HUES48 (cell line): ENCODE results near the gene NR3C1.

ENCODE experiments used
- H3K27ac ChIP-seq: one replicate; pipeline ENCODE4 v1.7.0; 2013; ENCODE audit warnings: low read depth, low read length, inconsistent platforms
- H3K27me3 ChIP-seq: 2 replicates; pipeline ENCODE4 v1.6.1; 2013; ENCODE audit warnings: mild to moderate bottlenecking, low read length; ENCODE audit not compliant: control insufficient read depth, insufficient read depth
- H3K36me3 ChIP-seq: 2 replicates; pipeline ENCODE4 v1.6.1; 2013; ENCODE audit warnings: low read length; ENCODE audit not compliant: control insufficient read depth, insufficient read depth
- H3K4me1 ChIP-seq: 2 replicates; pipeline ENCODE4 v1.6.1; 2013; ENCODE audit warnings: mild to moderate bottlenecking, low read length; ENCODE audit not compliant: control insufficient read depth, insufficient read depth
- H3K4me3 ChIP-seq: 2 replicates; pipeline ENCODE4 v1.5.1; 2013; ENCODE audit warnings: mild to moderate bottlenecking, low read depth, low read length
- H3K9ac ChIP-seq: 2 replicates; pipeline ENCODE4 v1.6.1; 2013; ENCODE audit warnings: mild to moderate bottlenecking, low read depth, low read length, moderate library complexity
- H3K9me3 ChIP-seq: 2 replicates; pipeline ENCODE4 v1.6.1; 2013; ENCODE audit warnings: low read length; ENCODE audit not compliant: control insufficient read depth, insufficient read depth

NR3C1 gene

GRCh38 chr5:143397302-143398052, 6.0 kb downstream of the NR3C1 start:
- Histone ChIP-seq H3K27me3 (peaks cover 25% of the 10 kb centered on the region), H3K9ac (no peak overlapping the region), H3K36me3 (no peaks in the 10 kb centered on the region), H3K27ac (peak overlapping the region; percentile 83), H3K9me3 (no peaks in the 10 kb centered on the region), H3K4me3 (peak overlapping the region; percentile 1; the same call in 1 of the 2 replicates), H3K4me1 (peaks cover 85% of the 10 kb centered on the region)

- H3K9ac ChIP-seq: no peak overlapping the region
These were observed 7.0 kb downstream of the NR3C1 start for GRCh38 chr5:143396353-143396940.

GRCh38 chr5:143395638-143396352, 7.7 kb downstream of the NR3C1 start:
- H3K9ac ChIP-seq: no peak overlapping the region

More at GRCh38 chr5:143396353-143396940, 7.0 kb downstream of the NR3C1 start:
- H3K9me3 ChIP-seq: no peaks in the 10 kb centered on the region
- H3K27me3 ChIP-seq: peaks cover 14% of the 10 kb centered on the region
- no peak overlapping the region for H3K4me3 ChIP-seq
- H3K27ac ChIP-seq: peak overlapping the region; percentile 83
- no peaks in the 10 kb centered on the region for H3K36me3 ChIP-seq
- peaks cover 76% of the 10 kb centered on the region for H3K4me1 ChIP-seq

GRCh38 chr5:143393524-143393923, 10.0 kb downstream of the NR3C1 start:
- H3K4me1 ChIP-seq: peaks cover 49% of the 10 kb centered on the region
- no peaks in the 10 kb centered on the region for H3K36me3 ChIP-seq
- H3K9me3 ChIP-seq: no peaks in the 10 kb centered on the region
- H3K4me3 ChIP-seq: no peak overlapping the region
- H3K27me3 ChIP-seq: no peaks in the 10 kb centered on the region
- H3K9ac ChIP-seq: no peak overlapping the region
- H3K27ac ChIP-seq: no peak overlapping the region

More at GRCh38 chr5:143395638-143396352, 7.7 kb downstream of the NR3C1 start:
- peaks cover 70% of the 10 kb centered on the region for H3K4me1 ChIP-seq
- peaks cover 8% of the 10 kb centered on the region; the same call in 1 of the 2 replicates for H3K27me3 ChIP-seq
- peak overlapping the region; percentile 37 for H3K27ac ChIP-seq
- H3K36me3 ChIP-seq: no peaks in the 10 kb centered on the region
- no peaks in the 10 kb centered on the region for H3K9me3 ChIP-seq
- no peak overlapping the region for H3K4me3 ChIP-seq

- Histone ChIP-seq H3K27me3 (no peaks in the 10 kb centered on the region), H3K4me1 (peaks cover 23% of the 10 kb centered on the region), H3K4me3 (no peak overlapping the region), H3K36me3 (no peaks in the 10 kb centered on the region), H3K9ac (no peak overlapping the region), H3K9me3 (peaks cover 10% of the 10 kb centered on the region; the same call in 1 of the 2 replicates), H3K27ac (no peak overlapping the region)
These were observed 12.5 kb downstream of the NR3C1 start for GRCh38 chr5:143390941-143391340.

- Histone ChIP-seq H3K4me1 (peaks cover 16% of the 10 kb centered on the region), H3K36me3 (no peaks in the 10 kb centered on the region), H3K27me3 (no peaks in the 10 kb centered on the region), H3K27ac (no peak overlapping the region), H3K4me3 (no peak overlapping the region), H3K9me3 (peaks cover 16% of the 10 kb centered on the region; the same call in 1 of the 2 replicates), H3K9ac (no peak overlapping the region)
These were observed 13.2 kb downstream of the NR3C1 start for GRCh38 chr5:143390258-143390657.

- H3K4me3 ChIP-seq: no peak overlapping the region
- no peaks in the 10 kb centered on the region for H3K36me3 ChIP-seq
- no peak overlapping the region for H3K9ac ChIP-seq
- H3K27ac ChIP-seq: no peak overlapping the region
- H3K9me3 ChIP-seq: peaks cover 28% of the 10 kb centered on the region
- no peaks in the 10 kb centered on the region; the same call in 1 of the 2 replicates for H3K4me1 ChIP-seq
- 0 out of 2 replicates have a peak, but pooled peaks cover 3% of the 10 kb centered on the region for H3K27me3 ChIP-seq
These were observed 16.8 kb downstream of the NR3C1 start for GRCh38 chr5:143386725-143387124.

GRCh38 chr5:143384865-143385657, 18.4 kb downstream of the NR3C1 start:
- H3K9me3 ChIP-seq: peaks cover 28% of the 10 kb centered on the region
- no peak overlapping the region for H3K4me3 ChIP-seq
- H3K27ac ChIP-seq: no peak overlapping the region
- no peak overlapping the region for H3K9ac ChIP-seq
- H3K4me1 ChIP-seq: no peaks in the 10 kb centered on the region
- no peaks in the 10 kb centered on the region for H3K36me3 ChIP-seq
- 0 out of 2 replicates have a peak, but pooled peaks cover 3% of the 10 kb centered on the region for H3K27me3 ChIP-seq

- no peak overlapping the region for H3K4me3 ChIP-seq
- H3K27me3 ChIP-seq: 0 out of 2 replicates have a peak, but pooled peaks cover 3% of the 10 kb centered on the region
- no peaks in the 10 kb centered on the region for H3K36me3 ChIP-seq
- H3K27ac ChIP-seq: no peak overlapping the region
- no peak overlapping the region for H3K9ac ChIP-seq
- H3K4me1 ChIP-seq: peaks cover 4% of the 10 kb centered on the region; the same call in 1 of the 2 replicates
- peaks cover 28% of the 10 kb centered on the region for H3K9me3 ChIP-seq
These were observed 19.5 kb downstream of the NR3C1 start for GRCh38 chr5:143383988-143384387.

- peaks cover 21% of the 10 kb centered on the region for H3K4me1 ChIP-seq
These were observed 23.9 kb downstream of the NR3C1 start for GRCh38 chr5:143379606-143380005.

More at GRCh38 chr5:143379606-143380005, 23.9 kb downstream of the NR3C1 start:
- no peak overlapping the region for H3K9ac ChIP-seq
- no peak overlapping the region for H3K4me3 ChIP-seq
- peaks cover 6% of the 10 kb centered on the region for H3K9me3 ChIP-seq
- H3K27ac ChIP-seq: no peak overlapping the region
- H3K27me3 ChIP-seq: 0 out of 2 replicates have a peak, but pooled peaks cover 3% of the 10 kb centered on the region
- H3K36me3 ChIP-seq: no peaks in the 10 kb centered on the region
